IMR-90 (cell line): ENCODE data around the gene UBE2O. TPM values are rescaled to one million over a fixed set of nuclear protein-coding genes. Genes with fewer than 3 reads are reported as not detected.

ENCODE experiments used
- ATAC-seq: fragments of 200-7000 bp; cut with Tn5 transposase; 2 replicates; pipeline ENCODE4 v1.9.1; 2020; ENCODE audit warnings: low read depth, mild to moderate bottlenecking, moderate library complexity
- BruUV-seq: library from RNA; stranded (reverse); fragments of 400-500 nt; replicated peaks from 2 replicates; lab custom pipeline; 2021; lab: Mats Ljungman, UMichigan
- CTCF ChIA-PET: fragments of 300-600 bp; formaldehyde crosslinking; extraction: SDS; loops from one replicate; lab custom pipeline; 2021; ENCODE audit warnings: antibody characterized with exemption; lab: Yijun Ruan, JAX
- POLR2A ChIA-PET: fragments of 300-600 bp; sonication (Branson Sonifier 250); formaldehyde crosslinking; loops from one replicate; lab custom pipeline; 2022; ENCODE audit warnings: antibody characterized with exemption; ENCODE audit not compliant: unreplicated experiment; lab: Charles Lee
- DNase-seq: peaks from one replicate; pipeline ENCODE4 v3.0.0; 2013
- H2AFZ ChIP-seq: replicated peaks from 2 replicates; pipeline ENCODE3; 2013; ENCODE audit warnings: low read length, mild to moderate bottlenecking; ENCODE audit not compliant: poor library complexity
- H2AK5ac ChIP-seq: 2 replicates; pipeline ENCODE4 v1.6.1; 2013; ENCODE audit warnings: low read depth, low read length, inconsistent platforms
- H2AK9ac ChIP-seq: replicated peaks from 2 replicates; pipeline ENCODE3; 2013; ENCODE audit warnings: mild to moderate bottlenecking, low read depth, low read length, moderate library complexity; ENCODE audit not compliant: poor library complexity
- H2BK120ac ChIP-seq: 2 replicates; pipeline ENCODE4 v1.6.1; 2013; ENCODE audit warnings: low read depth, low read length, inconsistent platforms
- H2BK15ac ChIP-seq: 3 replicates; pipeline ENCODE4 v1.6.1; 2013; ENCODE audit warnings: low read depth, low read length, inconsistent platforms
- H2BK20ac ChIP-seq: 2 replicates; pipeline ENCODE4 v1.6.1; 2013; ENCODE audit warnings: low read depth, mild to moderate bottlenecking, inconsistent platforms, low read length, moderate library complexity
- H2BK5ac ChIP-seq: 2 replicates; pipeline ENCODE4 v1.6.1; 2013; ENCODE audit warnings: mild to moderate bottlenecking, low read depth, low read length, inconsistent platforms; ENCODE audit not compliant: poor library complexity, severe bottlenecking
- H3K14ac ChIP-seq: replicated peaks from 2 replicates; pipeline ENCODE4 v1.6.1; 2013; ENCODE audit warnings: low read depth, low read length, inconsistent platforms
- H3K18ac ChIP-seq: 2 replicates; pipeline ENCODE4 v1.6.1; 2013; ENCODE audit warnings: low read depth, low read length, control low read depth
- H3K23ac ChIP-seq: 2 replicates; pipeline ENCODE4 v1.6.1; 2013; ENCODE audit warnings: low read depth, low read length, inconsistent platforms
- H3K27ac ChIP-seq: 2 replicates; pipeline ENCODE4 v1.5.1; 2013; ENCODE audit warnings: mild to moderate bottlenecking, control low read depth, low read length; ENCODE audit not compliant: insufficient read depth
- H3K27me3 ChIP-seq: 2 replicates; pipeline ENCODE4 v1.6.1; 2013; ENCODE audit warnings: low read length; ENCODE audit not compliant: control insufficient read depth, insufficient read depth
- H3K36me3 ChIP-seq: 2 replicates; pipeline ENCODE4 v1.6.1; 2013; ENCODE audit warnings: low read length, mixed read lengths; ENCODE audit not compliant: control insufficient read depth, insufficient read depth
- H3K4ac ChIP-seq: 2 replicates; pipeline ENCODE4 v1.6.1; 2013; ENCODE audit warnings: low read depth, low read length, inconsistent platforms
- H3K4me1 ChIP-seq: 2 replicates; pipeline ENCODE4 v1.6.1; 2013; ENCODE audit warnings: low read length, mixed read lengths; ENCODE audit not compliant: control insufficient read depth, insufficient read depth
- H3K4me2 ChIP-seq: 2 replicates; pipeline ENCODE4 v1.6.1; 2013; ENCODE audit warnings: low read depth, mild to moderate bottlenecking, control low read depth, low read length, moderate library complexity
- H3K4me3 ChIP-seq: 2 replicates; pipeline ENCODE4 v1.5.1; 2013; ENCODE audit warnings: low read depth, mild to moderate bottlenecking, control low read depth, low read length, moderate library complexity; ENCODE audit not compliant: insufficient read depth
- H3K56ac ChIP-seq: 2 replicates; pipeline ENCODE4 v1.6.1; 2013; ENCODE audit warnings: low read length, inconsistent platforms; ENCODE audit not compliant: insufficient read depth; ENCODE audit errors: extremely low read depth
- H3K79me1 ChIP-seq, 2 experiments: 2 replicates each; pipeline ENCODE4 v1.6.1; 2013; ENCODE audit warnings: low read length in 2 of 2, inconsistent platforms in 1 of 2, low read depth in 1 of 2
- H3K9ac ChIP-seq: 2 replicates; pipeline ENCODE4 v1.6.1; 2013; ENCODE audit warnings: low read depth, low read length, control low read depth
- H3K9me1 ChIP-seq: 2 replicates; pipeline ENCODE4 v1.6.1; 2013; ENCODE audit warnings: low read length, inconsistent platforms; ENCODE audit not compliant: insufficient read depth
- H3K9me3 ChIP-seq: 2 replicates; pipeline ENCODE4 v1.6.1; 2013; ENCODE audit warnings: low read length; ENCODE audit not compliant: control insufficient read depth, insufficient read depth
- H4K20me1 ChIP-seq: 2 replicates; pipeline ENCODE4 v1.6.1; 2013; ENCODE audit warnings: low read length, inconsistent platforms; ENCODE audit not compliant: insufficient read depth
- H4K5ac ChIP-seq: 2 replicates; pipeline ENCODE4 v1.6.1; 2013; ENCODE audit warnings: mild to moderate bottlenecking, low read depth, low read length, control low read depth
- H4K8ac ChIP-seq, 2 experiments: 2 replicates each; pipeline ENCODE4 v1.6.1; 2013; ENCODE audit warnings: low read depth in 2 of 2, low read length in 2 of 2, control low read depth in 1 of 2, inconsistent platforms in 1 of 2
- H4K91ac ChIP-seq: 2 replicates; pipeline ENCODE4 v1.6.1; 2013; ENCODE audit warnings: low read depth, low read length, inconsistent platforms; ENCODE audit not compliant: insufficient read depth
- BHLHE40 ChIP-seq: fragments of 150-350 bp; IDR thresholded peaks from 2 replicates; pipeline ENCODE4 v1.6.1; 2016; ENCODE audit warnings: mild to moderate bottlenecking, low read depth, low read length
- MAFK ChIP-seq: IDR thresholded peaks from 2 replicates; pipeline ENCODE4 v1.6.1; 2012; ENCODE audit warnings: low read depth, low read length, improper control_type of control experiment
- MAZ ChIP-seq: IDR thresholded peaks from 2 replicates; pipeline ENCODE4 v1.6.1; 2012; ENCODE audit warnings: low read depth, mild to moderate bottlenecking, low read length, improper control_type of control experiment, moderate library complexity, borderline replicate concordance
- MXI1 ChIP-seq: IDR thresholded peaks from 2 replicates; pipeline ENCODE4 v1.6.1; 2012; ENCODE audit warnings: low read depth, mild to moderate bottlenecking, low read length, moderate library complexity, borderline replicate concordance
- NFE2L2 ChIP-seq: fragments of 150-350 bp; IDR thresholded peaks from 2 replicates; pipeline ENCODE4 v1.6.1; 2016; ENCODE audit warnings: low read depth, mild to moderate bottlenecking, low read length
- POLR2A ChIP-seq: IDR thresholded peaks from 2 replicates; pipeline ENCODE4 v1.6.1; 2012; ENCODE audit warnings: mild to moderate bottlenecking, low read depth, low read length
- RCOR1 ChIP-seq: IDR thresholded peaks from 2 replicates; pipeline ENCODE4 v1.6.1; 2012; ENCODE audit warnings: mild to moderate bottlenecking, low read length, improper control_type of control experiment; ENCODE audit not compliant: insufficient replicate concordance
- SMC3 ChIP-seq: fragments of 150-350 bp; IDR thresholded peaks from 2 replicates; pipeline ENCODE4 v1.6.1; 2016; ENCODE audit warnings: low read depth, mild to moderate bottlenecking, antibody characterized with exemption, low read length, moderate library complexity
- USF2 ChIP-seq: fragments of 150-350 bp; IDR thresholded peaks from 2 replicates; pipeline ENCODE4 v1.6.1; 2017; ENCODE audit warnings: mild to moderate bottlenecking, antibody characterized with exemption, low read length, low read depth
- WGBS, 2 experiments: methylation state at CpG; one replicate each; pipeline versions ENCODE4 v1.1.5 to v1.1.7; 2013; ENCODE audit warnings: missing lambda C conversion rate in 2 of 2; ENCODE audit not compliant: insufficient read length in 1 of 2; ENCODE audit errors: extremely low coverage in 2 of 2; 5-methylcytosine and 5-hydroxymethylcytosine counted together
- dilution Hi-C: fragments of 300-500 bp; cut with HindIII; formaldehyde crosslinking; loops from one replicate; pipeline ENCODE4 v1.14.3; 2018; ENCODE audit warnings: low sequenced_read_pairs; ENCODE audit not compliant: unreplicated experiment
- in situ Hi-C: fragments of 300-500 bp; cut with MboI; formaldehyde crosslinking; loops from 3 replicates; pipeline ENCODE4 v1.14.3; 2019; ENCODE audit warnings: low sequenced_read_pairs, inconsistent platforms, mixed read lengths
- intact Hi-C: fragments of 100-400 bp; cut with micrococcal nuclease; formaldehyde crosslinking; loops from 2 replicates; pipeline ENCODE4 v1.10.0; 2022
- polyA plus RNA-seq, 3 experiments: library from polyadenylated mRNA; depleted of rRNA; stranded (reverse); fragments of >200 nt; gene quantifications; 2 replicates each; pipeline ENCODE4 v1.2.3, GENCODE V29; 2012; ENCODE audit warnings: low replicate concordance in 1 of 3
- total RNA-seq: library from RNA; depleted of rRNA; stranded (reverse); fragments of >200 nt; gene quantifications from 2 replicates; pipeline ENCODE4 v1.2.3, GENCODE V29; 2012
- TF ChIP-seq, protein P1 (sequence below): conservative IDR thresholded peaks from 2 replicates; pipeline ENCODE4 v1.5.1; 2012; ENCODE audit warnings: mild to moderate bottlenecking, low read depth, low read length, improper control_type of control experiment
- TF ChIP-seq, protein P2 (sequence below): fragments of 150-350 bp; IDR thresholded peaks from 2 replicates; pipeline ENCODE4 v1.6.1; 2016; ENCODE audit warnings: low read depth, mild to moderate bottlenecking, low read length, moderate library complexity, borderline replicate concordance

UBE2O gene
- total and polyA plus RNA-seq, 2 of the 4 experiments (the other 2 are of a cell fraction): 17.6 TPM

DNA sequence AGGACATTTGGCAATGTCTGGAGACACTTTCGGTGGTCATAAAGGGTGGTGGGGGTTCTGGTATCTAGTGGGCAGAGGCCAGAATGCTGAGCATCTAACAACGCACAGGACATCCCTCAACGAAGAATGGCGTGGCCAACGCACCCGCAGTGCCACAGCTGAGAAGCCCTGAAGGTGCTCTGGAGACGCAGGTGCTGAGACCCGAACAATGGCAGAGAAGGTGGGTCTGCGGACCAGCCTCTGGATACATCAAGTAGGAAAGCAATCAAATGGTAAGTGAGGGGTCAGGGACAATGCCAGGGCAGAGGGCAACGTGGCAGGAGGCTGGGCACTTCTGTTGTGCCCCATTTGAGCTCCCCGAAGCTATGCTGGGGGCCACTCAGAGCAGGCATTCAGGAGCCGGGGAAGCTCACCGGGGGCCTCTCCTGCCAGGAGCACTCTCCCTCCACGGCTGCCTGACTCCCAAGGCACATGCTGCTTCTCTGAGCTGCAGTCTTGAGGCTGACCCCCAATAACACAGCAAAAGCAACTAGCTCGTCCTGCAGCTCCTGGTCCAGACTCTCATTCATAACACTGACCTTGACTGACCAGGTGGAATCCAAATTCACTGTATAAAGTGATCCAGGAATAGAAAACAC is 42.5 kb downstream of the UBE2O start:
- Histone ChIP-seq H3K14ac (no peak overlapping the region), H2BK5ac (no peak overlapping the region), H4K8ac (no peak overlapping the region), H3K9ac (no peak overlapping the region), H3K23ac (no peak overlapping the region), H2BK120ac (no peak overlapping the region), H2BK20ac (no peak overlapping the region), H3K27me3 (no peaks in the 10 kb centered on the region), H3K9me1 (peaks cover 6% of the 10 kb centered on the region), H2AFZ (no peak overlapping the region), H3K56ac (no peak overlapping the region), H3K36me3 (peaks cover 4% of the 10 kb centered on the region), H3K27ac (no peak overlapping the region), H3K4me3 (no peak overlapping the region), H3K18ac (no peak overlapping the region), H3K79me1 (peaks cover 44 to 82% of the 10 kb centered on the region in 2 experiments), H2BK15ac (no peak overlapping the region), H3K4me2 (no peak overlapping the region), H2AK9ac (no peak overlapping the region), H4K5ac (no peak overlapping the region), H2AK5ac (no peak overlapping the region), H4K20me1 (peaks cover 69% of the 10 kb centered on the region), H3K4ac (no peak overlapping the region), H3K9me3 (no peaks in the 10 kb centered on the region), H3K4me1 (peaks cover 9% of the 10 kb centered on the region), H4K91ac (no peak overlapping the region)
- ATAC-seq (no peak), DNase-seq (no peak)
- CTCF ChIA-PET: no interaction called here
- POLR2A ChIA-PET: no interaction called here
- no TSS peak for BruUV-seq
- dilution Hi-C loops (no loop called here), intact Hi-C loops (no loop called here), in situ Hi-C loops (no loop called here)
- WGBS, 2 experiments: 96% methylated on average over 12 of the region's 15 CpGs; no CpG with 5 or more reads in 1 of the 2 experiments
- no peak for TF ChIP-seq MXI1
- no peak for TF ChIP-seq MAZ
- no peak for TF ChIP-seq BHLHE40
- no peak for TF ChIP-seq MAFK
- no peak for TF ChIP-seq RCOR1
- no peak for TF ChIP-seq POLR2A
- no peak for TF ChIP-seq USF2
- TF ChIP-seq, protein P1, sequence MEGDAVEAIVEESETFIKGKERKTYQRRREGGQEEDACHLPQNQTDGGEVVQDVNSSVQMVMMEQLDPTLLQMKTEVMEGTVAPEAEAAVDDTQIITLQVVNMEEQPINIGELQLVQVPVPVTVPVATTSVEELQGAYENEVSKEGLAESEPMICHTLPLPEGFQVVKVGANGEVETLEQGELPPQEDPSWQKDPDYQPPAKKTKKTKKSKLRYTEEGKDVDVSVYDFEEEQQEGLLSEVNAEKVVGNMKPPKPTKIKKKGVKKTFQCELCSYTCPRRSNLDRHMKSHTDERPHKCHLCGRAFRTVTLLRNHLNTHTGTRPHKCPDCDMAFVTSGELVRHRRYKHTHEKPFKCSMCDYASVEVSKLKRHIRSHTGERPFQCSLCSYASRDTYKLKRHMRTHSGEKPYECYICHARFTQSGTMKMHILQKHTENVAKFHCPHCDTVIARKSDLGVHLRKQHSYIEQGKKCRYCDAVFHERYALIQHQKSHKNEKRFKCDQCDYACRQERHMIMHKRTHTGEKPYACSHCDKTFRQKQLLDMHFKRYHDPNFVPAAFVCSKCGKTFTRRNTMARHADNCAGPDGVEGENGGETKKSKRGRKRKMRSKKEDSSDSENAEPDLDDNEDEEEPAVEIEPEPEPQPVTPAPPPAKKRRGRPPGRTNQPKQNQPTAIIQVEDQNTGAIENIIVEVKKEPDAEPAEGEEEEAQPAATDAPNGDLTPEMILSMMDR: no peak
- TF ChIP-seq, protein P2, sequence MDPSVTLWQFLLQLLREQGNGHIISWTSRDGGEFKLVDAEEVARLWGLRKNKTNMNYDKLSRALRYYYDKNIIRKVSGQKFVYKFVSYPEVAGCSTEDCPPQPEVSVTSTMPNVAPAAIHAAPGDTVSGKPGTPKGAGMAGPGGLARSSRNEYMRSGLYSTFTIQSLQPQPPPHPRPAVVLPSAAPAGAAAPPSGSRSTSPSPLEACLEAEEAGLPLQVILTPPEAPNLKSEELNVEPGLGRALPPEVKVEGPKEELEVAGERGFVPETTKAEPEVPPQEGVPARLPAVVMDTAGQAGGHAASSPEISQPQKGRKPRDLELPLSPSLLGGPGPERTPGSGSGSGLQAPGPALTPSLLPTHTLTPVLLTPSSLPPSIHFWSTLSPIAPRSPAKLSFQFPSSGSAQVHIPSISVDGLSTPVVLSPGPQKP: no peak
- TF ChIP-seq SMC3: no peak
- TF ChIP-seq NFE2L2: no peak
